Fibroblast of skin of back (primary cell): ENCODE measurements around the gene TMC1.

Source experiments
- DNase-seq: peaks from one replicate; pipeline ENCODE4 v3.0.0-alpha.2; 2013

TMC1 gene

GRCh38 chr9:72576087-72576486 is 54.7 kb downstream of the TMC1 start:
- DNase-seq: no peak

- DNase-seq: peak; percentile 80
These were observed 55.9 kb downstream of the TMC1 start for GRCh38 chr9:72577212-72577753.

GRCh38 chr9:72579190-72579589 is 57.8 kb downstream of the TMC1 start:
- peak; percentile 68 for DNase-seq

- DNase-seq: peak; percentile 45
These were observed 58.6 kb downstream of the TMC1 start for GRCh38 chr9:72579880-72580550.

- DNase-seq: peak; percentile 79
These were observed 60.3 kb downstream of the TMC1 start for GRCh38 chr9:72581694-72582093.

- DNase-seq: peak; percentile 38
These were observed 62.0 kb downstream of the TMC1 start for GRCh38 chr9:72583370-72583769.

- peak; percentile 76 for DNase-seq
These were observed 65.2 kb downstream of the TMC1 start for GRCh38 chr9:72586388-72587130.

GRCh38 chr9:72588336-72588735 is 66.9 kb downstream of the TMC1 start:
- no peak for DNase-seq

- DNase-seq: no peak
These were observed 68.5 kb downstream of the TMC1 start for GRCh38 chr9:72589667-72590521.

GRCh38 chr9:72590824-72591223 is 69.4 kb downstream of the TMC1 start:
- DNase-seq: no peak

- DNase-seq: peak; percentile 59
These were observed 71.3 kb downstream of the TMC1 start for GRCh38 chr9:72592502-72593403.

- DNase-seq: no peak
These were observed 75.2 kb downstream of the TMC1 start for GRCh38 chr9:72596451-72597180.

GRCh38 chr9:72597181-72597517 is 75.7 kb downstream of the TMC1 start:
- no peak for DNase-seq

GRCh38 chr9:72597601-72598000 is 76.2 kb downstream of the TMC1 start:
- DNase-seq: no peak

GRCh38 chr9:72598639-72599038 is 77.2 kb downstream of the TMC1 start:
- DNase-seq: no peak

GRCh38 chr9:72599874-72600534 is 78.6 kb downstream of the TMC1 start:
- no peak for DNase-seq

- peak; percentile 96 for DNase-seq
These were observed 79.3 kb downstream of the TMC1 start for GRCh38 chr9:72600671-72601070.

- DNase-seq: no peak
These were observed 80.2 kb downstream of the TMC1 start for GRCh38 chr9:72601615-72602014.

- no peak for DNase-seq
These were observed 91.0 kb downstream of the TMC1 start for GRCh38 chr9:72612449-72612848.

GRCh38 chr9:72614067-72614466 is 92.7 kb downstream of the TMC1 start:
- DNase-seq: no peak

- no peak for DNase-seq
These were observed 94.5 kb downstream of the TMC1 start for GRCh38 chr9:72615931-72616330.
